ENCODE results near the gene VPS11.

DNA sequence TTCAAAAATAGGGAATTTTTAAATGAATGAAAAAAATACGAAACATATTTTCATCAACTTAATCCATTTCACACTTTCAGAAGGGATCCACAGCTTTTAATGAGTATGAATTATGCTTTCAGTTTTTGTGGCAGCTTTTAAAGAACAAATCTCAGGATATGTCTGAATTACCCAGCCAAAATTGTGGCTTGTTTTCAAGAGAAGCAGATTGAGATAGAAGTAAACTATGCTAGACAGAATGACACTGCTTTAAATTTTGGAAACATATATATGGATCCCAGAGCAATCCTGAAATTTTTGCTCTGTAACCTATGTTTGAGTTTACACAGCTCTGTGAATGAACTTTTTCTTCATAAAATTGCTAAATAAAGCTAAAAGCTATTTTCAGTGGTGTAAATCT is 51.3 kb downstream of the VPS11 start:
- TF ChIP-seq, protein P1, sequence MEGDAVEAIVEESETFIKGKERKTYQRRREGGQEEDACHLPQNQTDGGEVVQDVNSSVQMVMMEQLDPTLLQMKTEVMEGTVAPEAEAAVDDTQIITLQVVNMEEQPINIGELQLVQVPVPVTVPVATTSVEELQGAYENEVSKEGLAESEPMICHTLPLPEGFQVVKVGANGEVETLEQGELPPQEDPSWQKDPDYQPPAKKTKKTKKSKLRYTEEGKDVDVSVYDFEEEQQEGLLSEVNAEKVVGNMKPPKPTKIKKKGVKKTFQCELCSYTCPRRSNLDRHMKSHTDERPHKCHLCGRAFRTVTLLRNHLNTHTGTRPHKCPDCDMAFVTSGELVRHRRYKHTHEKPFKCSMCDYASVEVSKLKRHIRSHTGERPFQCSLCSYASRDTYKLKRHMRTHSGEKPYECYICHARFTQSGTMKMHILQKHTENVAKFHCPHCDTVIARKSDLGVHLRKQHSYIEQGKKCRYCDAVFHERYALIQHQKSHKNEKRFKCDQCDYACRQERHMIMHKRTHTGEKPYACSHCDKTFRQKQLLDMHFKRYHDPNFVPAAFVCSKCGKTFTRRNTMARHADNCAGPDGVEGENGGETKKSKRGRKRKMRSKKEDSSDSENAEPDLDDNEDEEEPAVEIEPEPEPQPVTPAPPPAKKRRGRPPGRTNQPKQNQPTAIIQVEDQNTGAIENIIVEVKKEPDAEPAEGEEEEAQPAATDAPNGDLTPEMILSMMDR (IDR thresholded peaks at IDR 0.05 in 8 of 11, conservative IDR thresholded peaks at IDR 0.05 in 3 of 11): no peak
- TF ChIP-seq POLR2AphosphoS5 (IDR thresholded peaks at IDR 0.05) (no peak), POLR2A (IDR thresholded peaks at IDR 0.05) (no peak)

Data from spleen (tissue), 7 donors.